K562 (cell line): Measurements from ENCODE around the gene SDR9C7. TPM values are rescaled to one million over a fixed set of nuclear protein-coding genes. Genes with fewer than 3 reads are reported as not detected.
"Not testable (repeated sequence)": the region's sequence is repeated elsewhere in the genome, so short reads cannot be mapped to it uniquely, and the experiment has no call there.

Source experiments
- ATAC-seq: fragments of 200-7000 bp; cut with Tn5 transposase; 3 replicates; pipeline ENCODE4 v1.9.1; 2020; ENCODE audit warnings: moderate library complexity
- BruUV-seq: library from RNA; stranded (reverse); fragments of 400-500 nt; replicated peaks from 2 replicates; lab custom pipeline; 2021; lab: Mats Ljungman, UMichigan
- CTCF ChIA-PET: fragments of 300-600 bp; formaldehyde crosslinking; extraction: SDS; loops from one replicate; lab custom pipeline; 2021; ENCODE audit warnings: low intra/inter-chr PET ratio; lab: Yijun Ruan, JAX
- POLR2A ChIA-PET: fragments of 300-600, 350-650 bp; sonication (Branson Sonifier 250); formaldehyde crosslinking; extraction: SDS; loops from one replicate; lab custom pipeline; 2021; ENCODE audit warnings: antibody characterized with exemption, inconsistent platforms; lab: Yijun Ruan, JAX
- DNase-seq, 4 experiments: peaks; one replicate each; pipeline versions ENCODE4 v3.0.0 to v3.0.0-alpha.2; 2011 to 2018; ENCODE audit warnings: low spot score in 3 of 4, mixed read lengths in 3 of 4; ENCODE audit errors: extremely low read depth in 1 of 4
- FAIRE-seq: peaks from 2 replicates; lab custom pipeline; 2011; peaks lifted over from hg19 to GRCh38; lab: Jason Lieb, UNC
- H2AFZ ChIP-seq: 2 replicates; pipeline ENCODE4 v1.6.0; 2011; ENCODE audit warnings: low read depth, low read length, control low read depth, inconsistent platforms
- H3K27ac ChIP-seq: fragments of 200-600 bp; 3 replicates; pipeline ENCODE4 v1.8.0; 2011; ENCODE audit warnings: low read depth, mild to moderate bottlenecking, control low read depth, inconsistent platforms, low read length, moderate library complexity, mixed read lengths; ENCODE audit errors: extremely low read depth
- H3K27me3 ChIP-seq, 2 experiments: fragments of 300-600 bp in 1 of 2; 2 replicates in 1 of 2; 3 replicates in 1 of 2; pipeline versions ENCODE4 v1.6.0 to v1.8.0; 2011; ENCODE audit warnings: inconsistent platforms in 2 of 2, low read length in 2 of 2, mild to moderate bottlenecking in 1 of 2, mixed read lengths in 1 of 2, moderate library complexity in 1 of 2; ENCODE audit not compliant: control insufficient read depth in 2 of 2, insufficient read depth in 2 of 2
- H3K36me3 ChIP-seq: fragments of 300-600 bp; 3 replicates; pipeline ENCODE4 v1.8.0; 2011; ENCODE audit warnings: mild to moderate bottlenecking, low read length, inconsistent platforms; ENCODE audit not compliant: control insufficient read depth, insufficient read depth
- H3K4me1 ChIP-seq, 2 experiments: fragments of 200-600 bp in 1 of 2; replicated peaks in 1 of 2; 2 replicates in 1 of 2; 3 replicates in 1 of 2; pipeline versions ENCODE4 v1.5.1 to v1.8.0; 2011; ENCODE audit warnings: inconsistent platforms in 2 of 2, low read length in 2 of 2, mild to moderate bottlenecking in 1 of 2, mixed read lengths in 1 of 2, moderate library complexity in 1 of 2; ENCODE audit not compliant: control insufficient read depth in 2 of 2, insufficient read depth in 2 of 2
- H3K4me2 ChIP-seq: 2 replicates; pipeline ENCODE4 v1.6.1; 2011; ENCODE audit warnings: low read length, control low read depth, inconsistent platforms, mixed read lengths; ENCODE audit not compliant: insufficient read depth
- H3K4me3 ChIP-seq: fragments of 200-600 bp; sonication (generic), shearing (Covaris generic); 2 replicates; pipeline ENCODE4 v1.5.1; 2016; ENCODE audit warnings: control low read depth, inconsistent platforms
- H3K79me2 ChIP-seq: fragments of 200-600 bp; 3 replicates; pipeline ENCODE4 v1.8.0; 2011; ENCODE audit warnings: low read length, inconsistent platforms; ENCODE audit not compliant: control insufficient read depth, insufficient read depth
- H3K9ac ChIP-seq, 2 experiments: 2 replicates each; pipeline versions ENCODE4 v1.6.0 to v1.6.1; 2011; ENCODE audit warnings: low read depth in 2 of 2, low read length in 2 of 2, control low read depth in 1 of 2, inconsistent platforms in 1 of 2, mild to moderate bottlenecking in 1 of 2, mixed read lengths in 1 of 2; ENCODE audit not compliant: insufficient read depth in 1 of 2
- H3K9me1 ChIP-seq: one replicate; pipeline ENCODE4 v1.6.0; 2011; ENCODE audit warnings: inconsistent platforms, mild to moderate bottlenecking, low read length, moderate library complexity; ENCODE audit not compliant: control insufficient read depth, insufficient read depth
- H3K9me3 ChIP-seq: replicated peaks from 2 replicates; pipeline ENCODE4 v1.5.1; 2011; ENCODE audit warnings: low read depth, low read length, inconsistent platforms; ENCODE audit not compliant: control insufficient read depth, insufficient read depth
- H4K20me1 ChIP-seq: replicated peaks from 2 replicates; pipeline ENCODE4 v1.6.1; 2011; ENCODE audit warnings: low read length, inconsistent platforms, mixed read lengths; ENCODE audit not compliant: control insufficient read depth, insufficient read depth
- C11orf30 ChIP-seq: fragments of 450-650 bp; IDR thresholded peaks from 2 replicates; pipeline ENCODE4 v1.6.1; 2016; ENCODE audit warnings: low read depth, mild to moderate bottlenecking
- CSDE1 ChIP-seq, 2 experiments: fragments of 450-650 bp; IDR thresholded peaks; 2 replicates each; pipeline ENCODE4 v1.6.1; 2016; ENCODE audit warnings: mild to moderate bottlenecking in 1 of 2
- MAFG ChIP-seq: fragments of 450-650 bp; conservative IDR thresholded peaks from 2 replicates; pipeline ENCODE4 v1.6.1; 2016; ENCODE audit warnings: missing genetic modification characterization, missing compliant biosample characterization
- MAFK ChIP-seq: IDR thresholded peaks from 2 replicates; pipeline ENCODE4 v1.6.1; 2011; ENCODE audit warnings: low read length, improper control_type of control experiment
- NFE2 ChIP-seq: IDR thresholded peaks from 2 replicates; pipeline ENCODE4 v1.6.1; 2014; ENCODE audit warnings: antibody characterized with exemption, low read depth
- ZNF316 ChIP-seq: fragments of 450-650 bp; IDR thresholded peaks from 2 replicates; pipeline ENCODE4 v1.6.1; 2016
- WGBS: fragments of 100-300 bp; shearing (Covaris generic); methylation state at CpG from one replicate; pipeline ENCODE4 v1.1.6; 2016; ENCODE audit warnings: low coverage, mixed read lengths; ENCODE audit not compliant: insufficient coverage; ENCODE audit errors: missing lambda C conversion rate; 5-methylcytosine and 5-hydroxymethylcytosine counted together
- in situ Hi-C: fragments of 300-500 bp; cut with MboI; formaldehyde crosslinking; loops from 4 replicates; pipeline ENCODE4 v1.15.0; 2018; ENCODE audit warnings: inconsistent platforms, mixed read lengths
- intact Hi-C: fragments of 100-400 bp; cut with micrococcal nuclease; formaldehyde crosslinking; loops from 2 replicates; pipeline ENCODE4 v1.14.2; 2022
- polyA plus RNA-seq, 8 experiments: library from polyadenylated mRNA; depleted of rRNA in 4 of 8; stranded (reverse) in 5 of 8; unstranded in 3 of 8; fragments of >200 nt; fragmentation: Nextera tagmentation in 2 of 8; fragmentation: Illumina TruSeq in 1 of 8; extraction: Ambion mirVana in 2 of 8; extraction: Trizol in 1 of 8; gene quantifications; 2 replicates each; pipeline versions ENCODE4 v1.2.1 to v1.2.3, GENCODE V29; 2011 to 2014; ENCODE audit warnings: inconsistent platforms in 1 of 8, missing spikeins in 1 of 8
- total RNA-seq, 7 experiments: library from RNA; depleted of rRNA in 6 of 7; stranded (reverse); fragments of >200 nt in 6 of 7; fragmentation: Illumina TruSeq in 2 of 7; extraction: Trizol in 2 of 7; gene quantifications; 2 replicates each; pipeline versions ENCODE4 v1.2.1 to v1.2.3, GENCODE V29; 2011 to 2021; ENCODE audit warnings: low replicate concordance in 1 of 7

SDR9C7 gene
- total and polyA plus RNA-seq, 9 of the 15 experiments (the other 6 are each of a cell fraction or from before 2014, with no cell fraction given): 0.04 to 0.59 (median 0.06) TPM; not detected in 6

GRCh38 chr12:56940942-56941298 lies 6.7 kb upstream of the SDR9C7 start:
- CTCF ChIA-PET: interaction anchor here (0.6 kb wide), 1 partner anchor 184 kb away, joined by 3 read pairs; no protein-coding TSS in a partner anchor
- WGBS: 0% methylated on average over 1 of the region's 4 CpGs
- FAIRE-seq, H3K27me3 ChIP-seq, POLR2A ChIA-PET, H3K9me3 ChIP-seq, intact Hi-C loops, H3K9me1 ChIP-seq, DNase-seq, H3K4me3 ChIP-seq, H3K9ac ChIP-seq, H3K36me3 ChIP-seq, H4K20me1 ChIP-seq, in situ Hi-C loops, H3K79me2 ChIP-seq, ATAC-seq, H3K27ac ChIP-seq, BruUV-seq: not testable (repeated sequence)
- Histone ChIP-seq H3K4me2 (peak overlapping the region; percentile 39; the same call in 1 of the 2 replicates), H2AFZ (peak overlapping the region; percentile 89; the same call in 1 of the 2 replicates), H3K4me1 (peaks cover 9 to 11% of the 10 kb centered on the region in 2 experiments)

DNA sequence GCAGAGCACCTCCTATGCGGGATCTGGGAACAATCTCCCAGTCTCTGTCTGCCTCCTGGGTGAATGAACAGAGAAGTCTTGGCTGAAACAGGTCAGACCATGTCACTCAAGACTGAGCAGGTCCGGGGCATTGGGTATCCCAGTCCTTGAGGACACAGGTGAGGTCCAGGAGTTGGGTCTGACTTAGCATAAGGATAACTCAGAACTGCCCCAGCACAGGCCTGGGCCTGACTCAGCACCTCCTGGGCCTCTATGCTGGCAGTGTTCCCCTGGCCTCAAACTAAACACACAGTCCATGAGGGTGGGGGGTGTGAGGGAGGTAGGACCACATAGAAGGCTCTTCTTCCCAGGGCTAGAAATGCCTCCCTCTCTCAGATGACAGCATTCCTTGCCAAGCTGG lies 1.5 kb upstream of the SDR9C7 start:
- no peak overlapping the region for H3K4me3 ChIP-seq
- H3K9ac ChIP-seq: peak overlapping the region in 1 of 2 experiments; percentile 37; a peak in 1 of 4 replicates
- H4K20me1 ChIP-seq: no peaks in the 10 kb centered on the region
- 0 out of 3 replicates have a peak, but pooled peaks have one; percentile 8 for ATAC-seq
- H2AFZ ChIP-seq: 0 out of 2 replicates have a peak overlapping the region, but pooled peaks have one; percentile 14
- in situ Hi-C loops (no loop called here), intact Hi-C loops (no loop called here)
- H3K9me3 ChIP-seq: no peaks in the 10 kb centered on the region
- H3K79me2 ChIP-seq: no peaks in the 10 kb centered on the region
- ChIA-PET CTCF (no interaction called here), POLR2A (interaction anchor here (1.0 kb wide), 1 partner anchor 14 kb away, joined by 4 read pairs; no protein-coding TSS in a partner anchor)
- TF ChIP-seq CSDE1 (IDR thresholded peaks at IDR 0.05) (no peak), C11orf30 (peak; percentile 66), MAFG (tag) (0 out of 2 replicates have a peak, but pooled peaks have one; percentile 21), ZNF316 (peak; percentile 60), NFE2 (0 out of 2 replicates have a peak, but pooled peaks have one; percentile 10), MAFK (peak; percentile 25; the same call in 1 of the 2 replicates)
- no peak overlapping the region for H3K27ac ChIP-seq
- WGBS: 42% methylated on average over 2 of the region's 2 CpGs
- no peaks in the 10 kb centered on the region for H3K36me3 ChIP-seq
- H3K4me2 ChIP-seq: no peak overlapping the region
- no peaks in the 10 kb centered on the region for H3K9me1 ChIP-seq
- FAIRE-seq: no peak
- BruUV-seq: no TSS peak
- peak in 1 of 4 experiments; percentile 17 for DNase-seq
- peaks cover 21% of the 10 kb centered on the region in 2 experiments for H3K4me1 ChIP-seq
- no peaks in the 10 kb centered on the region for H3K27me3 ChIP-seq
